HepG2 (cell line): ENCODE results near the gene FBXO5. TPM values are rescaled to one million over a fixed set of nuclear protein-coding genes. Genes with fewer than 3 reads are reported as not detected.
A peak's percentile ranks its signal among the peaks of the same experiment; 100 is the strongest.

Experiments used
- ATAC-seq: fragments of 200-7000 bp; cut with Tn5 transposase; 3 replicates; pipeline ENCODE4 v1.9.1; 2020; ENCODE audit warnings: mild to moderate bottlenecking, moderate library complexity
- BruUV-seq: library from RNA; stranded (reverse); fragments of 400-500 nt; replicated peaks from 2 replicates; lab custom pipeline; 2021; lab: Mats Ljungman, UMichigan
- CTCF ChIA-PET: fragments of 300-600 bp; formaldehyde crosslinking; extraction: SDS; loops from one replicate; lab custom pipeline; 2021; ENCODE audit warnings: low total read pairs, inconsistent platforms, low intra/inter-chr PET ratio; lab: Yijun Ruan, JAX
- POLR2A ChIA-PET: fragments of 350-600 bp; sonication (Branson Sonifier 250); formaldehyde crosslinking; loops from one replicate; lab custom pipeline; 2020; ENCODE audit warnings: antibody characterized with exemption, inconsistent platforms; lab: Yijun Ruan, JAX
- DNase-seq: peaks from one replicate; pipeline ENCODE4 v3.0.0-alpha.2; 2015; ENCODE audit warnings: low spot score
- FAIRE-seq: peaks from 3 replicates; lab custom pipeline; 2011; peaks lifted over from hg19 to GRCh38; lab: Jason Lieb, UNC
- H2AFZ ChIP-seq: one replicate; pipeline ENCODE4 v1.6.1; 2011; ENCODE audit warnings: low read length, inconsistent platforms
- H3K27ac ChIP-seq: fragments of 300-600 bp; 3 replicates; pipeline ENCODE4 v1.8.0; 2011; ENCODE audit warnings: mixed run types, mild to moderate bottlenecking, mixed read lengths, low read length, inconsistent platforms; ENCODE audit not compliant: insufficient read depth; ENCODE audit errors: extremely low read length
- H3K27me3 ChIP-seq, 2 experiments: fragments of 200-600 bp in 1 of 2; 2 replicates in 1 of 2; 3 replicates in 1 of 2; pipeline versions ENCODE4 v1.6.0 to v1.8.0; 2011; ENCODE audit warnings: low read length in 2 of 2, mild to moderate bottlenecking in 2 of 2, moderate library complexity in 2 of 2, inconsistent platforms in 1 of 2; ENCODE audit not compliant: insufficient read depth in 2 of 2, control insufficient read depth in 1 of 2
- H3K36me3 ChIP-seq, 2 experiments: fragments of 200-600 bp in 1 of 2; replicated peaks in 1 of 2; 2 replicates in 1 of 2; 3 replicates in 1 of 2; pipeline versions ENCODE4 v1.5.1 to v1.8.0; 2011; ENCODE audit warnings: low read length in 2 of 2, inconsistent platforms in 1 of 2; ENCODE audit not compliant: insufficient read depth in 2 of 2, control insufficient read depth in 1 of 2
- H3K4me1 ChIP-seq: 2 replicates; pipeline ENCODE4 v1.5.1; 2012; ENCODE audit warnings: low read length, inconsistent platforms; ENCODE audit not compliant: insufficient read depth
- H3K4me2 ChIP-seq: 2 replicates; pipeline ENCODE4 v1.6.0; 2011; ENCODE audit warnings: low read depth, low read length, inconsistent platforms
- H3K4me3 ChIP-seq, 3 experiments: fragments of 200-600 bp in 1 of 3; sonication (generic), shearing (Covaris generic) in 1 of 3; replicated peaks in 1 of 3; 2 replicates each; pipeline ENCODE4 v1.5.1; 2011 to 2016; ENCODE audit warnings: low read length in 3 of 3, inconsistent platforms in 2 of 3, low read depth in 2 of 3, mild to moderate bottlenecking in 2 of 3, control low read depth in 1 of 3, mixed read lengths in 1 of 3; ENCODE audit not compliant: insufficient read depth in 1 of 3
- H3K79me2 ChIP-seq: one replicate; pipeline ENCODE4 v1.6.1; 2011; ENCODE audit warnings: low read length, inconsistent platforms; ENCODE audit not compliant: insufficient read depth
- H3K9ac ChIP-seq: 2 replicates; pipeline ENCODE4 v1.6.0; 2011; ENCODE audit warnings: mild to moderate bottlenecking, low read depth, low read length, inconsistent platforms; ENCODE audit not compliant: insufficient read depth
- H3K9me3 ChIP-seq: 2 replicates; pipeline ENCODE4 v1.5.1; 2012; ENCODE audit warnings: mild to moderate bottlenecking, low read length
- H4K20me1 ChIP-seq: 2 replicates; pipeline ENCODE4 v1.6.0; 2011; ENCODE audit warnings: inconsistent platforms, mild to moderate bottlenecking, low read length, moderate library complexity; ENCODE audit not compliant: insufficient read depth
- FOXJ3 ChIP-seq: sonication (generic); formaldehyde crosslinking; IDR thresholded peaks from 2 replicates; pipeline ENCODE4 v1.4.0; 2020; ENCODE audit warnings: missing genetic modification reagents, mild to moderate bottlenecking, borderline replicate concordance
- HES4 ChIP-seq: sonication (generic); formaldehyde crosslinking; IDR thresholded peaks from 2 replicates; pipeline ENCODE4 v1.9.0; 2021; ENCODE audit warnings: mild to moderate bottlenecking, missing genetic modification reagents, borderline replicate concordance
- ISX ChIP-seq: sonication (generic); formaldehyde crosslinking; conservative IDR thresholded peaks from 2 replicates; pipeline ENCODE4 v1.5.0; 2020; ENCODE audit warnings: missing genetic modification reagents
- MAZ ChIP-seq, 2 experiments: sonication (generic) in 1 of 2; formaldehyde crosslinking in 1 of 2; IDR thresholded peaks; 2 replicates each; pipeline versions ENCODE4 v1.5.0 to v1.6.1; 2012 to 2020; ENCODE audit warnings: low read depth in 2 of 2, mild to moderate bottlenecking in 2 of 2, borderline replicate concordance in 1 of 2, improper control_type of control experiment in 1 of 2, low read length in 1 of 2, missing genetic modification reagents in 1 of 2, moderate library complexity in 1 of 2
- NFE2 ChIP-seq: sonication (generic); formaldehyde crosslinking; IDR thresholded peaks from 2 replicates; pipeline ENCODE4 v1.4.0; 2020; ENCODE audit warnings: missing genetic modification reagents
- ONECUT2 ChIP-seq: sonication (generic); formaldehyde crosslinking; IDR thresholded peaks from 2 replicates; pipeline ENCODE4 v1.4.0; 2020; ENCODE audit warnings: missing genetic modification reagents
- RBFOX2 ChIP-seq: fragments of 200-400 bp; formaldehyde crosslinking; IDR thresholded peaks from 2 replicates; pipeline ENCODE4 v1.6.1; 2017; ENCODE audit warnings: low read depth, mild to moderate bottlenecking, low read length
- REPIN1 ChIP-seq: sonication (generic); formaldehyde crosslinking; IDR thresholded peaks from 2 replicates; pipeline ENCODE4 v1.8.0; 2022; ENCODE audit warnings: missing genetic modification reagents, low read depth, mild to moderate bottlenecking, borderline replicate concordance
- SRSF4 ChIP-seq: fragments of 200-400 bp; formaldehyde crosslinking; IDR thresholded peaks from one replicate; pipeline ENCODE4 v1.6.1; 2018; ENCODE audit warnings: mild to moderate bottlenecking, low read depth, low read length, moderate library complexity; ENCODE audit not compliant: poor library complexity, severe bottlenecking
- YEATS2 ChIP-seq: sonication (generic); formaldehyde crosslinking; IDR thresholded peaks from 2 replicates; pipeline ENCODE4 v1.4.0; 2020; ENCODE audit warnings: missing genetic modification reagents, borderline replicate concordance
- ZNF207 ChIP-seq: fragments of 450-650 bp; IDR thresholded peaks from 2 replicates; pipeline ENCODE4 v1.6.1; 2016; ENCODE audit warnings: antibody characterized with exemption, borderline replicate concordance
- ZNF720 ChIP-seq: sonication (generic); formaldehyde crosslinking; IDR thresholded peaks from 2 replicates; pipeline ENCODE4 v1.4.0; 2020; ENCODE audit warnings: missing genetic modification reagents
- ZSCAN9 ChIP-seq: IDR thresholded peaks from 2 replicates; pipeline ENCODE4 v1.6.1; 2016; ENCODE audit warnings: borderline replicate concordance
- WGBS: methylation state at CpG from one replicate; pipeline ENCODE4 v1.1.6; 2017; ENCODE audit warnings: low lambda C conversion rate; 5-methylcytosine and 5-hydroxymethylcytosine counted together
- in situ Hi-C: cut with HindIII; loops from 2 replicates; pipeline ENCODE4 v1.10.0; 2017; ENCODE audit warnings: low pct_unique_long_range_greater_than_20kb; ENCODE audit not compliant: extremely low pct_ligation_motif_present
- intact Hi-C: fragments of 100-400 bp; cut with micrococcal nuclease; formaldehyde crosslinking; loops from one replicate; pipeline ENCODE4 v1.10.0; 2022; ENCODE audit not compliant: unreplicated experiment
- polyA plus RNA-seq, 8 experiments: library from polyadenylated mRNA; depleted of rRNA in 3 of 8; stranded (reverse) in 7 of 8; unstranded in 1 of 8; fragments of >200 nt; fragmentation: Illumina TruSeq in 4 of 8; extraction: Trizol in 4 of 8; gene quantifications; 2 replicates each; pipeline versions ENCODE4 v1.2.1 to v1.2.3, GENCODE V29; 2011 to 2016; ENCODE audit warnings: low read depth in 4 of 8, missing spikeins in 1 of 8, mixed read lengths in 1 of 8; ENCODE audit not compliant: insufficient read depth in 1 of 8
- total RNA-seq, 5 experiments: library from RNA; depleted of rRNA; stranded (reverse); fragments of >200 nt; fragmentation: Illumina TruSeq; extraction: Trizol; gene quantifications; 2 replicates each; pipeline ENCODE4 v1.2.3, GENCODE V29; 2016; ENCODE audit warnings: low read depth in 1 of 5
- TF ChIP-seq, protein P1 (sequence below): IDR thresholded peaks from 2 replicates; pipeline ENCODE4 v1.6.1; 2012; ENCODE audit warnings: low read depth, low read length, improper control_type of control experiment
- TF ChIP-seq, protein P2 (sequence below): sonication (generic); formaldehyde crosslinking; IDR thresholded peaks from 2 replicates; pipeline ENCODE4 v1.8.0; 2022; ENCODE audit warnings: missing genetic modification reagents, mild to moderate bottlenecking, borderline replicate concordance

The FBXO5 gene
- total and polyA plus RNA-seq, 2 of the 13 experiments (the other 11 are each of a cell fraction or from before 2014, with no cell fraction given): 15.8 to 41.5 TPM

GRCh38 chr6:152977556-152977955 is 5.3 kb downstream of the FBXO5 start:
- peaks cover 77% of the 10 kb centered on the region for H3K4me1 ChIP-seq
- no peaks in the 10 kb centered on the region for H3K9me3 ChIP-seq
- no peak for DNase-seq
- H3K4me3 ChIP-seq: no peak overlapping the region
- H3K27me3 ChIP-seq: no peaks in the 10 kb centered on the region
- in situ Hi-C loops: loop anchor here (25.0 kb wide), 1 partner anchor 690 kb away; no protein-coding TSS in a partner anchor
- ChIA-PET POLR2A (no interaction called here), CTCF (no interaction called here)
- H3K27ac ChIP-seq: no peak overlapping the region
- peaks cover 88% of the 10 kb centered on the region for H3K79me2 ChIP-seq
- H3K36me3 ChIP-seq: peaks cover 16 to 54% of the 10 kb centered on the region in 2 experiments
- H2AFZ ChIP-seq: no peak overlapping the region
- no TSS peak for BruUV-seq
- H4K20me1 ChIP-seq: peaks cover 37% of the 10 kb centered on the region
- no peak overlapping the region for H3K9ac ChIP-seq
- TF ChIP-seq REPIN1 (CRISPR knock-in tag) (no peak), ZNF207 (no peak), RBFOX2 (peak; percentile 24; the same call in 1 of the 2 replicates), ZSCAN9 (CRISPR knock-in tag) (no peak)
- TF ChIP-seq, all 625 proteins: peak for 1
- no peak for ATAC-seq
- FAIRE-seq: no peak
- intact Hi-C loops: no loop called here
- 0 out of 2 replicates have a peak overlapping the region, but pooled peaks have one; percentile 0 for H3K4me2 ChIP-seq

DNA sequence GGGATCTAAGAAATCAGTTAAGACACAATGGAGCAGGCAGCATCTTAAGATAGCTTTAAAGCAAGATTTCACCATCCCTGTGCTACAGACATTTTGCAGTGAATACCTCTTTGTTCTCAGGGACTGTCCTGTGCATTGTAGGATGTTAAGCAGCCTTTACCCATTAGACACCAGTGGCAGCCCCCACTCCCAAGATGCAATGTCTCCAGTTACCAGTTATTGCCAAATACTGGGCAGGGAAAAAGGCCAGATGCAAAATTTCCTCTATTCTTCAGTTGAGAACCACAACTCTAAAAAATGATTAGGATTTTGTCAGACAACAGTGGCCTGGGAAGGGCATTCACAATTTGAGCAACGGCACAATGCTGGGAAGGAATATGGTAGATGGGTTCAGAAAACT is 6.1 kb downstream of the FBXO5 start:
- Histone ChIP-seq H3K27me3 (no peaks in the 10 kb centered on the region), H3K4me2 (no peak overlapping the region; the same call in 1 of the 2 replicates), H3K9ac (no peak overlapping the region), H3K36me3 (peaks cover 16 to 61% of the 10 kb centered on the region in 2 experiments), H3K79me2 (peaks cover 80% of the 10 kb centered on the region), H3K27ac (no peak overlapping the region), H3K9me3 (no peaks in the 10 kb centered on the region), H4K20me1 (peaks cover 29% of the 10 kb centered on the region), H2AFZ (no peak overlapping the region), H3K4me1 (peaks cover 77% of the 10 kb centered on the region), H3K4me3 (no peak overlapping the region)
- 88% methylated on average over 1 of the region's 1 CpG for WGBS
- no peak for DNase-seq
- ChIA-PET POLR2A (no interaction called here), CTCF (no interaction called here)
- no peak for FAIRE-seq
- ATAC-seq: peak; percentile 27
- no TSS peak for BruUV-seq
- intact Hi-C loops: no loop called here
- in situ Hi-C loops: loop anchor here (25.0 kb wide), 1 partner anchor 689 kb away; no protein-coding TSS in a partner anchor
- TF ChIP-seq MAZ (IDR thresholded peaks at IDR 0.05; ENCODE audit: borderline replicate concordance, low read depth, low read length): no peak
- no peak for TF ChIP-seq MAZ (CRISPR knock-in tag; IDR thresholded peaks at IDR 0.05; ENCODE audit: low read depth)
- no peak for TF ChIP-seq ISX (CRISPR knock-in tag)
- no peak for TF ChIP-seq ZNF207
- TF ChIP-seq ZNF720 (CRISPR knock-in tag): no peak
- TF ChIP-seq ONECUT2 (CRISPR knock-in tag): no peak
- no peak for TF ChIP-seq YEATS2 (CRISPR knock-in tag)
- no peak for TF ChIP-seq HES4 (CRISPR knock-in tag)
- TF ChIP-seq, protein P1, sequence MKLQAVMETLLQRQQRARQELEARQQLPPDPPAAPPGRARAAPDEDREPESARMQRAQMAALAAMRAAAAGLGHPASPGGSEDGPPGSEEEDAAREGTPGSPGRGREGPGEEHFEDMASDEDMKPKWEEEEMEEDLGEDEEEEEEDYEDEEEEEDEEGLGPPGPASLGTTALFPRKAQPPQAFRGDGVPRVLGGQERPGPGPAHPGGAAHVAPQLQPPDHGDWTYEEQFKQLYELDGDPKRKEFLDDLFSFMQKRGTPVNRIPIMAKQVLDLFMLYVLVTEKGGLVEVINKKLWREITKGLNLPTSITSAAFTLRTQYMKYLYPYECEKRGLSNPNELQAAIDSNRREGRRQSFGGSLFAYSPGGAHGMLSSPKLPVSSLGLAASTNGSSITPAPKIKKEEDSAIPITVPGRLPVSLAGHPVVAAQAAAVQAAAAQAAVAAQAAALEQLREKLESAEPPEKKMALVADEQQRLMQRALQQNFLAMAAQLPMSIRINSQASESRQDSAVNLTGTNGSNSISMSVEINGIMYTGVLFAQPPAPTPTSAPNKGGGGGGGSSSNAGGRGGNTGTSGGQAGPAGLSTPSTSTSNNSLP: no peak
- no peak for TF ChIP-seq FOXJ3
- no peak for TF ChIP-seq NFE2 (CRISPR knock-in tag)
- TF ChIP-seq SRSF4: no peak
- TF ChIP-seq, protein P2, sequence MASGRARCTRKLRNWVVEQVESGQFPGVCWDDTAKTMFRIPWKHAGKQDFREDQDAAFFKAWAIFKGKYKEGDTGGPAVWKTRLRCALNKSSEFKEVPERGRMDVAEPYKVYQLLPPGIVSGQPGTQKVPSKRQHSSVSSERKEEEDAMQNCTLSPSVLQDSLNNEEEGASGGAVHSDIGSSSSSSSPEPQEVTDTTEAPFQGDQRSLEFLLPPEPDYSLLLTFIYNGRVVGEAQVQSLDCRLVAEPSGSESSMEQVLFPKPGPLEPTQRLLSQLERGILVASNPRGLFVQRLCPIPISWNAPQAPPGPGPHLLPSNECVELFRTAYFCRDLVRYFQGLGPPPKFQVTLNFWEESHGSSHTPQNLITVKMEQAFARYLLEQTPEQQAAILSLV (CRISPR knock-in tag): no peak
